Spleen (tissue), 7 donors: ENCODE data around the gene BAX.

Source experiments
- POLR2AphosphoS5 ChIP-seq, 3 donors: sonication (generic); formaldehyde crosslinking; IDR thresholded peaks; one replicate each; pipeline ENCODE4 v1.5.1; 2017; ENCODE audit warnings: antibody characterized with exemption in 3 of 3
- TF ChIP-seq, protein P1 (sequence below), 11 experiments: fragments of 200-600 bp in 7 of 11; fragments of 450-650 bp in 4 of 11; sonication (generic) in 4 of 11; IDR thresholded peaks in 8 of 11; conservative IDR thresholded peaks in 3 of 11; 1 replicate in 7 of 11; 2 replicates in 4 of 11; pipeline versions ENCODE4 v1.4.0 to v1.8.0; 2016 to 2021; ENCODE audit warnings: antibody characterized with exemption in 11 of 11, inconsistent platforms in 4 of 11, mild to moderate bottlenecking in 1 of 11
- donor health status: DM: no; HTN: no; CAD: no; lungs with moderate emphysema.
- donor health status: DM: no; HTN: no; CAD: no.
- donor health status: DM: no; HTN: no; CAD: no.

DNA sequence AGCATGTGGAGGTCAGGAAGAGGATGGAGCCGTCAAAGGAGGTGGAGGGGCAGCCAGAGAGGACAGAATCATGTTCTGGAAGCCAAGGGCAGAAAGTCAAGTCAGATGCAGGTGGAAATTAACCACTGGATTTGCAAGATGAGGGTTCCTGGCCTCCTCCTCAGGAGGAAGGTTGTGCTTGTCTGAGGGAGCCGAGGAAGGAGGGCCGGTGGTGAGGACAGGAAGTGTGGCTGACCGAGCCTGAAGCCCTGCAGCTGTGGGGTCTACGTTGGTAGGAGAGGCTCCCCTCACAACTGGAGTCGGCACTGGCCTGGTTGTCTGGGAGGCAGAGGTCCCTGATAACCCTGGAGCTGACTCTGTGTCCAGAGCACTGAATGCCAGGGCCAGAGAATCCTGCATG is 36.6 kb upstream of the BAX start:
- TF ChIP-seq, protein P1, sequence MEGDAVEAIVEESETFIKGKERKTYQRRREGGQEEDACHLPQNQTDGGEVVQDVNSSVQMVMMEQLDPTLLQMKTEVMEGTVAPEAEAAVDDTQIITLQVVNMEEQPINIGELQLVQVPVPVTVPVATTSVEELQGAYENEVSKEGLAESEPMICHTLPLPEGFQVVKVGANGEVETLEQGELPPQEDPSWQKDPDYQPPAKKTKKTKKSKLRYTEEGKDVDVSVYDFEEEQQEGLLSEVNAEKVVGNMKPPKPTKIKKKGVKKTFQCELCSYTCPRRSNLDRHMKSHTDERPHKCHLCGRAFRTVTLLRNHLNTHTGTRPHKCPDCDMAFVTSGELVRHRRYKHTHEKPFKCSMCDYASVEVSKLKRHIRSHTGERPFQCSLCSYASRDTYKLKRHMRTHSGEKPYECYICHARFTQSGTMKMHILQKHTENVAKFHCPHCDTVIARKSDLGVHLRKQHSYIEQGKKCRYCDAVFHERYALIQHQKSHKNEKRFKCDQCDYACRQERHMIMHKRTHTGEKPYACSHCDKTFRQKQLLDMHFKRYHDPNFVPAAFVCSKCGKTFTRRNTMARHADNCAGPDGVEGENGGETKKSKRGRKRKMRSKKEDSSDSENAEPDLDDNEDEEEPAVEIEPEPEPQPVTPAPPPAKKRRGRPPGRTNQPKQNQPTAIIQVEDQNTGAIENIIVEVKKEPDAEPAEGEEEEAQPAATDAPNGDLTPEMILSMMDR (IDR thresholded peaks at IDR 0.05 in 8 of 11, conservative IDR thresholded peaks at IDR 0.05 in 3 of 11): no peak
- TF ChIP-seq POLR2AphosphoS5 (IDR thresholded peaks at IDR 0.05): peak in 2 of 3 donors; percentile 16 to 23
